IgD-negative memory B cell (primary cell): Measurements from ENCODE around the gene CEMIP2. TPM values are rescaled to one million over a fixed set of nuclear protein-coding genes. Genes with fewer than 3 reads are reported as not detected.
"Not testable (repeated sequence)": the region's sequence is repeated elsewhere in the genome, so short reads cannot be mapped to it uniquely, and the experiment has no call there.

ENCODE experiments used
- H3K27ac Mint-ChIP-seq, 3 donors: one replicate each; pipeline ENCODE4 v1.8.0; 2020 to 2022; ENCODE audit warnings: mild to moderate bottlenecking in 3 of 3, mixed read lengths in 3 of 3, moderate library complexity in 1 of 3
- H3K27me3 Mint-ChIP-seq: one replicate; pipeline ENCODE4 v1.8.0; 2021; ENCODE audit warnings: mixed read lengths
- H3K36me3 Mint-ChIP-seq: one replicate; pipeline ENCODE4 v1.8.0; 2020; ENCODE audit warnings: mild to moderate bottlenecking, mixed read lengths
- H3K4me1 Mint-ChIP-seq, 3 donors: one replicate each; pipeline ENCODE4 v1.8.0; 2020 to 2022; ENCODE audit warnings: mixed read lengths in 3 of 3, mild to moderate bottlenecking in 1 of 3
- H3K4me3 Mint-ChIP-seq, 4 donors: one replicate each; pipeline ENCODE4 v1.8.0; 2020 to 2022; ENCODE audit warnings: mild to moderate bottlenecking in 4 of 4, mixed read lengths in 4 of 4, moderate library complexity in 3 of 4
- H3K9me3 Mint-ChIP-seq, 3 donors: one replicate each; pipeline ENCODE4 v1.8.0; 2020 to 2021; ENCODE audit warnings: mixed read lengths in 3 of 3, mild to moderate bottlenecking in 1 of 3
- polyA plus RNA-seq: library from polyadenylated mRNA; unstranded; fragments of 300-500 nt; fragmentation: Illumina TruSeq; gene quantifications from one replicate; pipeline ENCODE4 v1.2.3, GENCODE V29; 2021

Gene CEMIP2
- polyA plus RNA-seq, 1 donor from 2014 or later = 7.3 TPM

- Mint-ChIP-seq H3K4me1 (peaks cover 0 to 2% (median 0%) of the 10 kb centered on the region in 3 donors), H3K4me3 (no peak overlapping the region), H3K36me3 (peaks cover 24% of the 10 kb centered on the region), H3K9me3 (no peaks in the 10 kb centered on the region), H3K27ac (no peak overlapping the region), H3K27me3 (no peaks in the 10 kb centered on the region)
These were observed 46.5 kb downstream of the CEMIP2 start for GRCh38 chr9:71721855-71722254.

GRCh38 chr9:71719562-71719961, 48.8 kb downstream of the CEMIP2 start:
- no peaks in the 10 kb centered on the region for H3K27me3 Mint-ChIP-seq
- H3K9me3 Mint-ChIP-seq = no peaks in the 10 kb centered on the region
- H3K4me1 Mint-ChIP-seq = peaks cover 0 to 2% (median 0%) of the 10 kb centered on the region in 3 donors
- H3K4me3 Mint-ChIP-seq = no peak overlapping the region
- no peak overlapping the region for H3K27ac Mint-ChIP-seq
- H3K36me3 Mint-ChIP-seq = peaks cover 22% of the 10 kb centered on the region

- Mint-ChIP-seq H3K27ac (no peak overlapping the region), H3K27me3 (no peaks in the 10 kb centered on the region), H3K9me3 (no peaks in the 10 kb centered on the region), H3K36me3 (peaks cover 19% of the 10 kb centered on the region), H3K4me1 (peaks cover 0 to 2% (median 0%) of the 10 kb centered on the region in 3 donors), H3K4me3 (no peak overlapping the region)
These were observed 49.2 kb downstream of the CEMIP2 start for GRCh38 chr9:71719088-71719487.

GRCh38 chr9:71716138-71716909, 52.0 kb downstream of the CEMIP2 start:
- H3K4me1 Mint-ChIP-seq = peaks cover 0 to 2% (median 0%) of the 10 kb centered on the region in 3 donors
- no peaks in the 10 kb centered on the region for H3K9me3 Mint-ChIP-seq
- H3K36me3 Mint-ChIP-seq = peaks cover 13% of the 10 kb centered on the region
- no peak overlapping the region for H3K4me3 Mint-ChIP-seq
- no peaks in the 10 kb centered on the region for H3K27me3 Mint-ChIP-seq
- H3K27ac Mint-ChIP-seq = no peak overlapping the region

- Mint-ChIP-seq H3K27me3 (no peaks in the 10 kb centered on the region), H3K36me3 (peaks cover 11% of the 10 kb centered on the region), H3K9me3 (no peaks in the 10 kb centered on the region), H3K27ac (no peak overlapping the region), H3K4me1 (peaks cover 0 to 1% (median 0%) of the 10 kb centered on the region in 3 donors), H3K4me3 (no peak overlapping the region)
These were observed 57.5 kb downstream of the CEMIP2 start for GRCh38 chr9:71710856-71711255.

GRCh38 chr9:71710201-71710600, 58.1 kb downstream of the CEMIP2 start:
- no peak overlapping the region for H3K4me3 Mint-ChIP-seq
- peaks cover 0 to 1% (median 0%) of the 10 kb centered on the region in 3 donors for H3K4me1 Mint-ChIP-seq
- no peak overlapping the region for H3K27ac Mint-ChIP-seq
- peaks cover 11% of the 10 kb centered on the region for H3K36me3 Mint-ChIP-seq
- no peaks in the 10 kb centered on the region for H3K27me3 Mint-ChIP-seq
- H3K9me3 Mint-ChIP-seq = no peaks in the 10 kb centered on the region

GRCh38 chr9:71709384-71709783, 58.9 kb downstream of the CEMIP2 start:
- Mint-ChIP-seq H3K9me3 (no peaks in the 10 kb centered on the region), H3K4me3 (no peak overlapping the region), H3K27ac (no peak overlapping the region), H3K36me3 (peaks cover 11% of the 10 kb centered on the region), H3K27me3 (no peaks in the 10 kb centered on the region), H3K4me1 (peaks cover 0 to 1% (median 0%) of the 10 kb centered on the region in 3 donors)

- Mint-ChIP-seq H3K27me3 (no peaks in the 10 kb centered on the region), H3K36me3 (peaks cover 9% of the 10 kb centered on the region), H3K27ac (peak overlapping the region in 1 of 3 donors; percentile 31), H3K4me1 (peaks cover 0 to 1% (median 0%) of the 10 kb centered on the region in 3 donors), H3K9me3 (no peaks in the 10 kb centered on the region), H3K4me3 (no peak overlapping the region)
These were observed 62.1 kb downstream of the CEMIP2 start for GRCh38 chr9:71706176-71706575.

- no peaks in the 10 kb centered on the region for H3K9me3 Mint-ChIP-seq
These were observed 63.5 kb downstream of the CEMIP2 start for GRCh38 chr9:71704796-71705195.

GRCh38 chr9:71703172-71703872, 65.0 kb downstream of the CEMIP2 start:
- peaks cover 0 to 4% (median 0%) of the 10 kb centered on the region in 3 donors for H3K4me1 Mint-ChIP-seq
- peaks cover 5% of the 10 kb centered on the region for H3K36me3 Mint-ChIP-seq

More at GRCh38 chr9:71704796-71705195, 63.5 kb downstream of the CEMIP2 start:
- Mint-ChIP-seq H3K4me3 (no peak overlapping the region), H3K27ac (peak overlapping the region in 1 of 3 donors; percentile 48), H3K27me3 (no peaks in the 10 kb centered on the region), H3K4me1 (peaks cover 0 to 1% (median 0%) of the 10 kb centered on the region in 3 donors), H3K36me3 (peaks cover 9% of the 10 kb centered on the region)

GRCh38 chr9:71697882-71698281, 70.4 kb downstream of the CEMIP2 start:
- no peaks in the 10 kb centered on the region for H3K27me3 Mint-ChIP-seq
- peaks cover 0 to 3% (median 0%) of the 10 kb centered on the region in 3 donors for H3K4me1 Mint-ChIP-seq
- peak overlapping the region in 1 of 3 donors; percentile 82 for H3K27ac Mint-ChIP-seq
- H3K4me3 Mint-ChIP-seq = peak overlapping the region in 1 of 4 donors; percentile 8
- H3K9me3 Mint-ChIP-seq = no peaks in the 10 kb centered on the region
- peaks cover 6% of the 10 kb centered on the region for H3K36me3 Mint-ChIP-seq

More at GRCh38 chr9:71703172-71703872, 65.0 kb downstream of the CEMIP2 start:
- Mint-ChIP-seq H3K27ac (no peak overlapping the region), H3K4me3 (peak overlapping the region in 1 of 4 donors; percentile 1), H3K9me3 (no peaks in the 10 kb centered on the region), H3K27me3 (no peaks in the 10 kb centered on the region)

- H3K4me1 Mint-ChIP-seq = no peaks in the 10 kb centered on the region
- H3K36me3 Mint-ChIP-seq = peaks cover 7% of the 10 kb centered on the region
- H3K27ac Mint-ChIP-seq = no peak overlapping the region
- H3K27me3 Mint-ChIP-seq = no peaks in the 10 kb centered on the region
- H3K9me3 Mint-ChIP-seq = no peaks in the 10 kb centered on the region
- H3K4me3 Mint-ChIP-seq = no peak overlapping the region
These were observed 74.0 kb downstream of the CEMIP2 start for GRCh38 chr9:71694332-71694731.

GRCh38 chr9:71693607-71694006, 74.7 kb downstream of the CEMIP2 start:
- Mint-ChIP-seq H3K27ac (no peak overlapping the region), H3K36me3 (peaks cover 9% of the 10 kb centered on the region), H3K4me3 (no peak overlapping the region), H3K9me3 (no peaks in the 10 kb centered on the region), H3K27me3 (no peaks in the 10 kb centered on the region), H3K4me1 (no peaks in the 10 kb centered on the region)

GRCh38 chr9:71692337-71692736, 76.0 kb downstream of the CEMIP2 start:
- no peaks in the 10 kb centered on the region for H3K4me1 Mint-ChIP-seq
- no peaks in the 10 kb centered on the region for H3K9me3 Mint-ChIP-seq
- H3K27ac Mint-ChIP-seq = no peak overlapping the region
- no peak overlapping the region for H3K4me3 Mint-ChIP-seq
- no peaks in the 10 kb centered on the region for H3K27me3 Mint-ChIP-seq
- peaks cover 9% of the 10 kb centered on the region for H3K36me3 Mint-ChIP-seq

GRCh38 chr9:71691576-71691975, 76.7 kb downstream of the CEMIP2 start:
- H3K27ac Mint-ChIP-seq, H3K9me3 Mint-ChIP-seq, H3K4me3 Mint-ChIP-seq, H3K27me3 Mint-ChIP-seq, H3K4me1 Mint-ChIP-seq: not testable (repeated sequence)
- H3K36me3 Mint-ChIP-seq = peaks cover 10% of the 10 kb centered on the region
